Ureter (tissue), 1 donor: ENCODE measurements around the gene ZC3H18. TPM values are rescaled to one million over a fixed set of nuclear protein-coding genes. Genes with fewer than 3 reads are reported as not detected.

Experiments used
- DNase-seq: peaks from one replicate; pipeline ENCODE4 v3.0.0-alpha.2; 2020; ENCODE audit warnings: low spot score
- total RNA-seq: library from RNA; stranded (reverse); gene quantifications from one replicate; pipeline ENCODE4 v1.2.4, GENCODE V29; 2023
- donor health status: DM: yes; HTN: yes; CAD: no.

Gene ZC3H18
- total RNA-seq, 1 donor from 2014 or later = 47.3 TPM

GRCh38 chr16:88581033-88581432 lies 10.8 kb downstream of the ZC3H18 start:
- DNase-seq = no peak

- DNase-seq = no peak
Measured at GRCh38 chr16:88582912-88583575, 12.8 kb downstream of the ZC3H18 start.

GRCh38 chr16:88584676-88585075 lies 14.5 kb downstream of the ZC3H18 start:
- DNase-seq = no peak

GRCh38 chr16:88585269-88585668 lies 15.1 kb downstream of the ZC3H18 start:
- no peak for DNase-seq

- DNase-seq = no peak
Measured at GRCh38 chr16:88585927-88586581, 15.9 kb downstream of the ZC3H18 start.

- DNase-seq = no peak
Measured at GRCh38 chr16:88588148-88588547, 17.9 kb downstream of the ZC3H18 start.

- DNase-seq = no peak
Measured at GRCh38 chr16:88588754-88589153, 18.6 kb downstream of the ZC3H18 start.

- no peak for DNase-seq
Measured at GRCh38 chr16:88589441-88589840, 19.2 kb downstream of the ZC3H18 start.

- DNase-seq = no peak
Measured at GRCh38 chr16:88591577-88592021, 21.4 kb downstream of the ZC3H18 start.

- no peak for DNase-seq
Measured at GRCh38 chr16:88593061-88593460, 22.9 kb downstream of the ZC3H18 start.

- DNase-seq = no peak
Measured at GRCh38 chr16:88593489-88593888, 23.3 kb downstream of the ZC3H18 start.

GRCh38 chr16:88593910-88594309 lies 23.7 kb downstream of the ZC3H18 start:
- DNase-seq = no peak

- no peak for DNase-seq
Measured at GRCh38 chr16:88595101-88595500, 24.9 kb downstream of the ZC3H18 start.

- DNase-seq = no peak
Measured at GRCh38 chr16:88595921-88596320, 25.7 kb downstream of the ZC3H18 start.

- DNase-seq = no peak
Measured at GRCh38 chr16:88596483-88596882, 26.3 kb downstream of the ZC3H18 start.

- DNase-seq = no peak
Measured at GRCh38 chr16:88597856-88598491, 27.8 kb downstream of the ZC3H18 start.

GRCh38 chr16:88599092-88599733 lies 29.0 kb downstream of the ZC3H18 start:
- DNase-seq = peak; percentile 61

- DNase-seq = no peak
Measured at GRCh38 chr16:88599825-88600538, 29.8 kb downstream of the ZC3H18 start.

- no peak for DNase-seq
Measured at GRCh38 chr16:88600539-88600896, 30.3 kb downstream of the ZC3H18 start.

- no peak for DNase-seq
Measured at GRCh38 chr16:88601313-88602036, 31.3 kb downstream of the ZC3H18 start.

- no peak for DNase-seq
Measured at GRCh38 chr16:88602091-88602490, 31.9 kb downstream of the ZC3H18 start.
